Uterus (tissue), 2 donors: ENCODE results near the gene ALDH3A2.

Experiments
- CTCF ChIP-seq, 4 experiments: fragments of 200-600 bp in 2 of 4; fragments of 450-650 bp in 2 of 4; sonication (generic) in 2 of 4; IDR thresholded peaks; one replicate each; pipeline ENCODE4 v1.5.1; 2016 to 2019; ENCODE audit warnings: antibody characterized with exemption in 4 of 4, mild to moderate bottlenecking in 2 of 4, moderate library complexity in 1 of 4
- POLR2A ChIP-seq, 2 donors: fragments of 450-650 bp; IDR thresholded peaks; one replicate each; pipeline ENCODE4 v1.6.1; 2016; ENCODE audit warnings: antibody characterized with exemption in 2 of 2, mild to moderate bottlenecking in 1 of 2, moderate library complexity in 1 of 2

GRCh38 chr17:19676896-19677295 lies 28.3 kb downstream of the ALDH3A2 start:
- TF ChIP-seq POLR2A (IDR thresholded peaks at IDR 0.05) (no peak), CTCF (IDR thresholded peaks at IDR 0.05) (no peak)
